Naive B cell (primary cell): Measurements from ENCODE around the gene CERKL. TPM values are rescaled to one million over a fixed set of nuclear protein-coding genes. Genes with fewer than 3 reads are reported as not detected.

Experiments
- ATAC-seq, 2 donors: fragments of 150-1000 bp; cut with Tn5 transposase; 2 replicates each; pipeline ENCODE4 v1.10.0; 2021; ENCODE audit warnings: low read depth in 2 of 2, mild to moderate bottlenecking in 2 of 2, moderate library complexity in 2 of 2
- DNase-seq: peaks from one replicate; pipeline ENCODE4 v3.0.0; 2022
- H3K27ac Mint-ChIP-seq, 6 donors: one replicate each; pipeline ENCODE4 v1.8.0; 2020 to 2022; ENCODE audit warnings: mild to moderate bottlenecking in 6 of 6, mixed read lengths in 6 of 6, moderate library complexity in 5 of 6, inconsistent platforms in 2 of 6
- H3K27me3 Mint-ChIP-seq, 3 donors: one replicate each; pipeline ENCODE4 v1.8.0; 2021 to 2022; ENCODE audit warnings: mixed read lengths in 3 of 3, mild to moderate bottlenecking in 1 of 3
- H3K36me3 Mint-ChIP-seq, 2 donors: one replicate each; pipeline ENCODE4 v1.8.0; 2020 to 2022; ENCODE audit warnings: mixed read lengths in 2 of 2, inconsistent platforms in 1 of 2, mild to moderate bottlenecking in 1 of 2
- H3K4me1 Mint-ChIP-seq, 3 donors: one replicate each; pipeline ENCODE4 v1.8.0; 2020 to 2022; ENCODE audit warnings: mixed read lengths in 3 of 3, inconsistent platforms in 1 of 3, mild to moderate bottlenecking in 1 of 3, moderate library complexity in 1 of 3
- H3K4me3 Mint-ChIP-seq, 8 donors: one replicate each; pipeline ENCODE4 v1.8.0; 2020 to 2022; ENCODE audit warnings: mild to moderate bottlenecking in 8 of 8, mixed read lengths in 8 of 8, moderate library complexity in 8 of 8, inconsistent platforms in 2 of 8
- H3K9me3 Mint-ChIP-seq, 7 donors: one replicate each; pipeline ENCODE4 v1.8.0; 2020 to 2022; ENCODE audit warnings: mixed read lengths in 7 of 7, mild to moderate bottlenecking in 5 of 7, inconsistent platforms in 2 of 7, moderate library complexity in 1 of 7
- polyA plus RNA-seq, 6 donors: library from polyadenylated mRNA; unstranded; fragments of 300-500 nt; fragmentation: Illumina TruSeq; gene quantifications; one replicate each; pipeline ENCODE4 v1.2.3, GENCODE V29; 2021; ENCODE audit warnings: low read depth in 6 of 6

CERKL gene
- polyA plus RNA-seq, 6 donors from 2014 or later, result 14.8 to 24.5 (median 19.6) TPM

DNA sequence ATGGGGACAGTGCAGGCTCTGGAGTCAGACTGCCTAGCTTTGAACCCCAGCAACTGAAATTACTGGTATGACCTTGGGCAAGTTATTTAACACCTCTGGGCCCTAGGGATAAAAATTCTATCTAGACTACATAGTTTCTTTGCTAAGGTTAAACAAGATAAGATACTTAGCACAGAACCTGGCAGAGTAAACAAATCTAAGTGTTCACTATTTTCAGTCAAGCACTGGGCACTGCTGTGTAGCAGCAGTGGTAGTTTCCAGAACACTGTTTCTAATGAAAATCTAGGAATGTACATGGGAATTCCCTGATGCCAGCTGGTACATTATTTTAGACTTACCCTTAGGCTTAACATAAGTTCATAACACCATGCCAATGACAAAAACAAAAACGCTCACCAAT, 17.2 kb downstream of the CERKL start:
- H3K27me3 Mint-ChIP-seq, result peaks cover 16 to 25% (median 17%) of the 10 kb centered on the region in 3 donors
- DNase-seq (no peak), ATAC-seq (no peak)
- H3K27ac Mint-ChIP-seq, result no peak overlapping the region
- H3K4me3 Mint-ChIP-seq, result no peak overlapping the region
- H3K4me1 Mint-ChIP-seq, result no peaks in the 10 kb centered on the region
- H3K36me3 Mint-ChIP-seq, result no peaks in the 10 kb centered on the region
- no peaks in the 10 kb centered on the region for H3K9me3 Mint-ChIP-seq

DNA sequence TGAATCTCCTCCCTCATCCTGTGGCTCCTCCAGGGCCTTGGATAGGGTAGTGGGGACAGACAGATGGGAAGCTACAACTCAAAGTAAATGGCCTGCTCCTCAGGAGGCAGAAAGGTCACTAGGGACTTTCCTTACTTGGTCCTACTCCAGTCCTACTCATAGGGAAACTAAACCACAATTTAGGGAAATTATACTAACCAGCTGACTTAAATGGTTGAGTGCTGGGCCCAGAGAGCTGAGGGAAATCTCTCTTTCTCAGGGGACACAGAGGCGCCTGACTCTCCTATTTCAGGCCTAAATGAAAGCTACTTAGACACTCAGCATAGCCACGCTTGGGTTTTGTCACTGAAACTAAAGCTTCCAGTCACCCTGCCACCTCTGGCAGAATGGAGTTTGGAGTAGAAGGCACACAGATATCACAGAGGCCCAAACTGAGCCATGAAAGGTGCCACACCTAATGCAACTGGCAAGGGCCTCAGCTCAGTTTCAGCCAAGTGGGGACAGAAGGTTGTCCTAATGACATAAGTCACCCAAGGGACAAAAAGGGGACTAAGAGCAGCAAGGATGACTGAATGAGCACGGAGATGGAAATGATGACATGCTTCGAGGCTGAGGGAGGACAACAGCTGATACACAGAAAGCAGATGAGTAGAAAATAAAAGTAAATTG, 24.0 kb downstream of the CERKL start:
- no peak for DNase-seq
- H3K27me3 Mint-ChIP-seq, result peaks cover 5 to 7% (median 7%) of the 10 kb centered on the region in 3 donors
- no peak overlapping the region for H3K4me3 Mint-ChIP-seq
- ATAC-seq, result no peak
- no peaks in the 10 kb centered on the region for H3K9me3 Mint-ChIP-seq
- no peak overlapping the region for H3K27ac Mint-ChIP-seq
- H3K36me3 Mint-ChIP-seq, result no peaks in the 10 kb centered on the region
- H3K4me1 Mint-ChIP-seq, result no peaks in the 10 kb centered on the region

DNA sequence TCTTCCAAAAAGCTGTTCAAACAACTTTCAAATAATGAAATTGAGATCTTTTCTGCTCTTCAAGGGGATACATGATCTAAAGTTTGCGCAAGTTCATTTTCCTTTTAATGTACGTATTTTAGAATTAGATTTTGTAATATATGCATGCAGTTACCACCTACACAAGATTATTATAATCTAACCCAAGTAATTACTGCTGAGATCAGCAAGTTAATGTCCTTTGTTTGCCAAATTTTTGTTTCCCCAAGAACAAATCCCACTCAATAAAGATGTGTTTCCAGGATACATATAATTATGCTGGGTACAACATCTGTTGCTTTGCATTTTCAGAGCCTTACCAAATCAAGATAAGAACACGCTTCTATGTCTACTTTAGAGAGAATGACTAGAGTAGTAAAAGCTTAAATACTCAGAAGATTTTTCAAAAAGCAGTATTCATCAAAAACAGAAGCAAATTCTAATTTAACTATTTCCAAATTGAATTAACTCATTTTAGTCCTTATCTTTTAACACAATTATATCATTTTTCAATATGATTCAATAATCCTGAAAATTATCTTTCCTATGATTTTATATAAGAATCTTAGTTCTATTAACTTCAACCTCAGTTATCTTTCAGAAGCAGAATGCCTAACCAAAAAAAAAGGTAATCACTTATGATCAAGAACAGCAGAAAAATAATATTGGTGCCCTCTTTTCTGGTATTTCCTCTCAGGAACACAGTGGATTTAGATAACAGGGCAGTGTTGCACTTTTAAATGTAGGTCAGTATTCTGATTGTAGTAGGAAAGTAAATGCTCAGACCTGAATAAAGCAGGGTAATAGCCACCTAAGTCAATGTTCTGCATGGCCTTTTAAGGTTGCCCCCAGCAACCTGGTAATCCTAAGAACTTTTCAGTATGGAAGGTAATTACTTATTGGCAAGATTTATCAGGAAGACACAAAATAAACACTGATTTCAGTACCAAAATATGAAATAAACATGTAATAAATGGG, 28.0 kb downstream of the CERKL start:
- no peaks in the 10 kb centered on the region for H3K4me1 Mint-ChIP-seq
- H3K27me3 Mint-ChIP-seq, result peaks cover 16 to 23% (median 21%) of the 10 kb centered on the region in 3 donors
- no peak overlapping the region for H3K27ac Mint-ChIP-seq
- ATAC-seq, result no peak
- H3K9me3 Mint-ChIP-seq, result no peaks in the 10 kb centered on the region
- no peak for DNase-seq
- H3K4me3 Mint-ChIP-seq, result no peak overlapping the region
- H3K36me3 Mint-ChIP-seq, result no peaks in the 10 kb centered on the region

GRCh38 chr2:181627545-181627944, 29.4 kb downstream of the CERKL start:
- Mint-ChIP-seq H3K27me3 (peaks cover 16 to 26% (median 22%) of the 10 kb centered on the region in 3 donors), H3K27ac (no peak overlapping the region), H3K36me3 (no peaks in the 10 kb centered on the region), H3K4me1 (no peaks in the 10 kb centered on the region), H3K4me3 (no peak overlapping the region), H3K9me3 (no peaks in the 10 kb centered on the region)
- DNase-seq (no peak), ATAC-seq (no peak)

- peaks cover 16 to 26% (median 22%) of the 10 kb centered on the region in 3 donors for H3K27me3 Mint-ChIP-seq
These were observed 30.2 kb downstream of the CERKL start for GRCh38 chr2:181626671-181627070.

GRCh38 chr2:181623159-181623558, 33.7 kb downstream of the CERKL start:
- Mint-ChIP-seq H3K27ac (no peak overlapping the region), H3K4me1 (no peaks in the 10 kb centered on the region), H3K4me3 (no peak overlapping the region), H3K9me3 (no peaks in the 10 kb centered on the region), H3K36me3 (no peaks in the 10 kb centered on the region), H3K27me3 (peaks cover 19 to 26% (median 22%) of the 10 kb centered on the region in 3 donors)
- ATAC-seq (no peak), DNase-seq (no peak)

More at GRCh38 chr2:181626671-181627070, 30.2 kb downstream of the CERKL start:
- Mint-ChIP-seq H3K36me3 (no peaks in the 10 kb centered on the region), H3K9me3 (no peaks in the 10 kb centered on the region), H3K4me3 (no peak overlapping the region), H3K4me1 (no peaks in the 10 kb centered on the region), H3K27ac (no peak overlapping the region)
- DNase-seq (no peak), ATAC-seq (no peak)

- ATAC-seq (no peak), DNase-seq (no peak)
- Mint-ChIP-seq H3K27me3 (peaks cover 18 to 22% (median 19%) of the 10 kb centered on the region in 3 donors), H3K27ac (no peak overlapping the region), H3K4me3 (no peak overlapping the region), H3K4me1 (no peaks in the 10 kb centered on the region), H3K36me3 (no peaks in the 10 kb centered on the region), H3K9me3 (no peaks in the 10 kb centered on the region)
These were observed 35.0 kb downstream of the CERKL start for GRCh38 chr2:181621779-181622490.

DNA sequence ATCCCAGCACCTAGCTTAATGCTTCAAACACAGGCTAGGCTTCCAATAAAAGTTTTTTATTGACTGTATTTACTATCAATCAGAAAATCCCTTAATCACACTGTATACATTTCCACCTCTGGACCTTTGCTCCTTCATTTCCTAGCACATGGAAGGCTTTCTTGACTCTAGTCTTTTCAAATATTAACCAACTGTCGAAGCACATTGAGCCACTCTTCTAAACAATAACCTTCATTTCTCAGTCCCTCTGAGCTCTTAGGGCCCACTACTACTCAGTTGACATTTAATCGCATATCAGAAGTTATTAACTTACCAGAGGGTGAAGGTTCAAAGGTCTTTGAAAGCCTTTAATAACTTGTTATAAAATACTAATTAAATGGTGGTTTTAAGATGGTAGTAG, 37.4 kb downstream of the CERKL start:
- H3K9me3 Mint-ChIP-seq, result no peaks in the 10 kb centered on the region
- ATAC-seq (no peak), DNase-seq (no peak)
- no peak overlapping the region for H3K4me3 Mint-ChIP-seq
- peaks cover 5 to 10% (median 7%) of the 10 kb centered on the region in 3 donors for H3K27me3 Mint-ChIP-seq
- H3K27ac Mint-ChIP-seq, result no peak overlapping the region
- H3K4me1 Mint-ChIP-seq, result no peaks in the 10 kb centered on the region
- no peaks in the 10 kb centered on the region for H3K36me3 Mint-ChIP-seq

DNA sequence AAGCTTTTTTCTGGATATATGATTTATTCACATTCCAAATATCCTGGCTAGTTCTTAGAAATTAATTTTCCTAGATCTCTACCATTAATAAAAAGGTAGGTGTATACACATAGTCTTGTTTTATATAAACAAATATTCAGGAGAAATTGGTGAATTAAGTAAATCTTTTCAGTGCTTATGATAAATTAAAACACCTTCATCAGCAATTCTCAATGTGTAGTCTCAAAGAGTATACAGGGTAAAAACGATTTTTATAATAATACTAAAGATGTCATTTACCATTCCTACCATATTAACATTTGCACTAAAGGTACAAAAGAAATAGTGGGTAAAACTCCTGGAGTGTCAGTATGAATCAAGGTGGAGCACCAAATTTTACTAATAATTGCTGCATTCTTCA, 40.2 kb downstream of the CERKL start:
- Mint-ChIP-seq H3K9me3 (no peaks in the 10 kb centered on the region), H3K27ac (no peak overlapping the region), H3K36me3 (no peaks in the 10 kb centered on the region), H3K4me1 (no peaks in the 10 kb centered on the region), H3K4me3 (no peak overlapping the region), H3K27me3 (peaks cover 0 to 4% (median 0%) of the 10 kb centered on the region in 3 donors)
- DNase-seq (no peak), ATAC-seq (no peak)

GRCh38 chr2:181614874-181615638, 41.8 kb downstream of the CERKL start:
- DNase-seq (no peak), ATAC-seq (no peak)
- H3K4me1 Mint-ChIP-seq, result no peaks in the 10 kb centered on the region
- no peak overlapping the region for H3K27ac Mint-ChIP-seq
- peaks cover 0 to 2% (median 0%) of the 10 kb centered on the region in 3 donors for H3K27me3 Mint-ChIP-seq
- no peaks in the 10 kb centered on the region for H3K9me3 Mint-ChIP-seq
- no peak overlapping the region for H3K4me3 Mint-ChIP-seq
- H3K36me3 Mint-ChIP-seq, result no peaks in the 10 kb centered on the region

- ATAC-seq (no peak), DNase-seq (no peak)
- Mint-ChIP-seq H3K27ac (no peak overlapping the region), H3K27me3 (no peaks in the 10 kb centered on the region), H3K36me3 (no peaks in the 10 kb centered on the region), H3K4me1 (peaks cover 0 to 3% (median 0%) of the 10 kb centered on the region in 3 donors), H3K4me3 (no peak overlapping the region), H3K9me3 (no peaks in the 10 kb centered on the region)
These were observed 43.7 kb downstream of the CERKL start for GRCh38 chr2:181613241-181613640.

DNA sequence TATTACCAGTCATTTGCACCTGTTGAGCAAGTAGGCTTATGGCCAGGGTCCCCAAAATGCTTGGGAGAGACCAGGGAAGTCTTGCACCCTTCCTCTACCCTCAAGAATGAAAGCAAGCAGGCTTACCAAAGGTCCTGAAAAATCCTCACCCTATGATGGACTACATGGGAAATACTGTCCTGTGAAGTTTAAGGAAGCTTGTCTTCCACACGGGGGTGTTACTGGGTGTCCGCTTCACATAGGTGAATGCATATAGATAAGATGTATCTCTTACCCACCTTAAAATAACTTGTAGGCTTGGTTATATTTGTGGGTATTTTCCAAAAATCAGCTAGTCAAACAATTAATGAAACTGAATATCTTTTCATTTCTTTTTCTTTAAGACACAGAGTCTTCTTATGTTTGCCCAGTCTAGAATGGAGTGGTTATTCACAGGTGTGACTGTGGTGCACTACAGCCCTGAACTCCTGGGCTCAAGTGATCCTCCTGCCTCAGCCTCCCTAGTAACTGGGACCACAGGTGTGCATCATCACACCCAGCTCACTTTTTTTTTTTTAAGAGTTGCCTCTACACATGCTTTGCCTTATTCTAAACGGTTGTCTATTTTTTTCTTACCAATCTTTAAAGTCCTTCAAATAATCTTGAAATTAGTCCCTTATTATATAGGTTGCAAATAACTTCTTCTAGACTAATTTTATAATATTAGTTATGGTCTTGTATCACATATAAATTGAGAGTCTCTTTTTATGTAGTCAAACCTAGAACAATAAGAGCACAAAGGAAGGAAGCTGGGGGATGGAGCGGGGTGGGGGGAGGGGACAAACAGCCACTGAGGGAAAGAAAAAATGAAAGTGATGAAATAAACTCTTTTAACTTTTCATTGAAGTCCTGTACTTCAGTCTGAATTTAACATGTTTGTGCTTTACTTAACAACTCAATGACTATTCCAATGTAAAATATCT, 49.0 kb downstream of the CERKL start:
- no peak overlapping the region for H3K4me3 Mint-ChIP-seq
- H3K36me3 Mint-ChIP-seq, result peaks cover 0 to 6% of the 10 kb centered on the region in 2 donors
- H3K4me1 Mint-ChIP-seq, result peaks cover 0 to 12% (median 8%) of the 10 kb centered on the region in 3 donors
- H3K9me3 Mint-ChIP-seq, result peaks cover 0 to 17% (median 5%) of the 10 kb centered on the region in 7 donors
- no peak for ATAC-seq
- H3K27me3 Mint-ChIP-seq, result peaks cover 0 to 6% (median 4%) of the 10 kb centered on the region in 3 donors
- H3K27ac Mint-ChIP-seq, result no peak overlapping the region
- DNase-seq, result no peak
